LNCaP clone FGC (cell line): ENCODE results near the gene GNL3.
A peak's percentile ranks its signal among the peaks of the same experiment; 100 is the strongest.

Experiments used
- DNase-seq: peaks from one replicate; pipeline ENCODE4 v3.0.0-alpha.2; 2011; ENCODE audit warnings: low read depth
- H3K4me3 ChIP-seq: 2 replicates; pipeline ENCODE4 v1.5.1; 2011; ENCODE audit warnings: mild to moderate bottlenecking, low read depth, low read length, control low read depth
- TF ChIP-seq, protein P1 (sequence below): IDR thresholded peaks from 2 replicates; pipeline ENCODE4 v1.5.1; 2012; ENCODE audit warnings: mild to moderate bottlenecking; ENCODE audit not compliant: control insufficient read depth, insufficient read depth; ENCODE audit errors: extremely low read depth

The GNL3 gene

DNA sequence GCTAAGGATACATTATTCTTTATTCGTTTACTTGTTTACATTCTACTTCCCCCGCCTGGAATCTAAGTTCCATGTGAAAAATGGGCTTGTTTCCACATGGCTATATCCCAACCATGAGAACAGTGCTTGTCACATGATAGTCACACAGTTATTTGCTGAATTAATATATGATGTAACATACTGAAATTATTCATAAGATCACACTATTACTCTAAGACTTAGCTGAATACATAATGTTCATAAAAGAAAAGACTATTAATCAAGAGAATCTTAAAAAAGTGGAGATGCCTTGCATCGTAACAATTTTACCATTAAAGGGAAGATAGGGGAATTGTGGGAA is 6.7 kb upstream of the GNL3 start:
- peak; percentile 76 for DNase-seq
- TF ChIP-seq, protein P1, sequence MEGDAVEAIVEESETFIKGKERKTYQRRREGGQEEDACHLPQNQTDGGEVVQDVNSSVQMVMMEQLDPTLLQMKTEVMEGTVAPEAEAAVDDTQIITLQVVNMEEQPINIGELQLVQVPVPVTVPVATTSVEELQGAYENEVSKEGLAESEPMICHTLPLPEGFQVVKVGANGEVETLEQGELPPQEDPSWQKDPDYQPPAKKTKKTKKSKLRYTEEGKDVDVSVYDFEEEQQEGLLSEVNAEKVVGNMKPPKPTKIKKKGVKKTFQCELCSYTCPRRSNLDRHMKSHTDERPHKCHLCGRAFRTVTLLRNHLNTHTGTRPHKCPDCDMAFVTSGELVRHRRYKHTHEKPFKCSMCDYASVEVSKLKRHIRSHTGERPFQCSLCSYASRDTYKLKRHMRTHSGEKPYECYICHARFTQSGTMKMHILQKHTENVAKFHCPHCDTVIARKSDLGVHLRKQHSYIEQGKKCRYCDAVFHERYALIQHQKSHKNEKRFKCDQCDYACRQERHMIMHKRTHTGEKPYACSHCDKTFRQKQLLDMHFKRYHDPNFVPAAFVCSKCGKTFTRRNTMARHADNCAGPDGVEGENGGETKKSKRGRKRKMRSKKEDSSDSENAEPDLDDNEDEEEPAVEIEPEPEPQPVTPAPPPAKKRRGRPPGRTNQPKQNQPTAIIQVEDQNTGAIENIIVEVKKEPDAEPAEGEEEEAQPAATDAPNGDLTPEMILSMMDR: no peak
- H3K4me3 ChIP-seq: no peak overlapping the region

DNA sequence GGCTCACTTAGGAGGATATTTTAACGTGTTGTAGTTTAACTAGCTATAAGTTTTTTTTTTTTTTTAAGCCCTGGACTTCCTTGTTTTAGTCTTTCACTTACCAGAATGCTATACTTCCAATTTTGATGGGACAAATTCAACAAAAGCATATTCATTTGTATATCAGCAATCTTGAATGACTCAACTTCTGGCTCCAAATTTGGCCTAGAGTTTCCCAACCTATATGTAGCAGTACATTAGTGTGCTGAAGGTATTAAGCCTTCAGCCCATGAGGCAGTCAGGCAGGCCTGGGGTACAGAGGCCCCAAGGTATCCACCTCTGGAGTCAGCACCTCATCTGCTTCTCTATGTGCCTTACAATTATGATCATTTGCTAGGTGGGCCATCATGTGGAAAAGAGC is 6.0 kb upstream of the GNL3 start:
- H3K4me3 ChIP-seq: no peak overlapping the region
- DNase-seq: no peak
- TF ChIP-seq, protein P1: no peak

DNA sequence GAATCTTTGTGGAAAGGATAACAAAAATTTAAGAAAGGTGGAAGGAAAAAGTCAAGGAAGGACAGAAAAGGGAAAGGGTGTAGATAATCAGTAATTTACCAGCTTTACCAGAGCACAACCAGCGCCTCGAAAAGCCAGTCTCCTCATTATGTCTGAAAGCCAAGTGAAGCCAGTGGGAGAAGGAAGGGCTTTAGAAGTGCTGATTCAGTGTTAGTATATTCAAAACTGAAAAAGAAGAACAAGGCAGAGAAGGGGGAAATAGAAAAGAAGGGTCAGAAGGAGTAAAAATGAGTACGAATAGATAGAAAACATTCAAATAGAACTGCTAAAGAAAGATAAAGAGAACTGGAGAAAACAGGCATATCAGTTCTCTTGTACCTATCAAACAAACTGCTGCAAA is 4.2 kb upstream of the GNL3 start:
- no peak overlapping the region for H3K4me3 ChIP-seq
- DNase-seq: no peak
- TF ChIP-seq, protein P1: no peak

DNA sequence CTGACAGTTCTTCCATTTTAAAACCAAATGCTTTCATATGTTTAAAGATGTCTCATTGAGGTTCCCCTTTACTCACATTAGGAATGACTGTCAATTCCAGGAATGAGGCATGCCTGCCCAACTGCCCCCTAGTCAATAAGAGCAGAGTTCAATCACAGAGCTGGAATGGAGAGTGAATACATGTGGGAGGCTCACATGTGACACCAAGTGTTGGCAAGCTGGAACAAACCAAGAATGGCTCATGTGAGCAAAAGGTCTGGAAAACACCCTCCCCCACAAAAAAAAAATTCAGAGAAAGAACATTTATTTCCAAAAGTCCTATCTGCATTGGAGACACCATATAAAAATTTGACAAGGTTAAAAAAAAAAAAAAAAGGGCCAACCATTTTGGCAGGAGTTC is 3.8 kb upstream of the GNL3 start:
- no peak overlapping the region for H3K4me3 ChIP-seq
- TF ChIP-seq, protein P1: peak; percentile 37; the same call in 1 of the 2 replicates
- no peak for DNase-seq

DNA sequence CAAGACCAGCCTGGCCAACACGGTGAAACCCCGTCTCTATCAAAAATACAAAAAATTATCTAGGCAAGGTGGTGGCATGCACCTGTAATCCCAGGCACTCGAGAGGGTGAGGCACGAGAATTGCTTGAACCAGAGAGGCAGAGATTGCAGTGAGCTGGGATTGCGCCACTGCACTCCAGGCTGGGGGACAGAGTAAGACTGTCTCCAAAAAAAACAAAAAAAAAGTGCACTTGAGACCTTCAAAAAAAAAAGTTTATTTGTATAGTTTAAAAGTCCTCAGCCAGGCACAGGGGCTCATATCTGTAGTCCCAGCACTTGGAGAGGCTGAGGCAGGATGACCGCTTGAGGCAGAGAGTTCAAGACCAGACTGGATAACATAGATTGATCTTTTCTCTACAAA is 2.2 kb upstream of the GNL3 start:
- TF ChIP-seq, protein P1: no peak
- no peak overlapping the region for H3K4me3 ChIP-seq

DNA sequence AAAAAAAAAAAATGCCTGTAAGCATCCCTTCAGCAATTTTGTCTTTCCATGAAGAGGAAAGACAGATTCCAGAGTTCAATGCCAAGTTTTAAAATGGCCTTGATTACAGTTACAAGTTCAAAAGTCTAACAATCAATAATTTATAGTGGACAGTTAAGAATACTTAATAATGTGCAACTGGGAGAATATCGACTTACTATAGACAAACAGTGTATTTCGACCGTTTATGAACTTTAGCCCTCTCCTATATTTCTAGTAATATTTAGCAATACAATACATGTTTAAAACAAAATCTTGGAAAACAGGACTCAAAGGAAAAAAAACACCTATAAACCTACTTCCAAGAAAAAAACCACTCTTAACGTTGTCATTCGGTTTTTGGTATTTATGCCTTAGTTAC is 1.6 kb upstream of the GNL3 start:
- peak overlapping the region; percentile 87 for H3K4me3 ChIP-seq
- no peak for DNase-seq
- TF ChIP-seq, protein P1: no peak

More for the DNA sequence above, 2.2 kb upstream of the GNL3 start:
- no peak for DNase-seq

DNA sequence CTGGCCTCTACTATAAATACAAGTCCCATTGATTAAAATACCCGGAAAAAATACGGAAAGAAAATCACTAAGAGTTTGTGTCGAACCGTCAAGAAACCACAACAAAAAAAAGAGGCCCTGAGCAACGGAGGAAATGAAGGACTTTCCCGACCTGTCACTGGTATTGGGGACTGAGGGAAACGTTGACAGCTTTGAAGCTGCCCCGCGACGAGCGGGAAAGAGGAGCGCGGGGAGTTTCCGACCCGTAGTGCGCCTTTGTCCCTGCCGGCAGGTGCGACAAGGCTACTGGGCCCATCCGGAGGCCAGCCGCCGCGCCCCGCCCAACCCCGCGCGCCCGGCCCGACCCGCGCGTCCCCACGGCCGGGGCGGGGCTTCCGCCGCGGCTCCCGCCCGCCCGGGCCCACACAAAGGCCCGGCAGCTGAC is 535 bp upstream of the GNL3 start:
- H3K4me3 ChIP-seq: peak overlapping the region; percentile 87
- no peak for DNase-seq
- TF ChIP-seq, protein P1: no peak
